GM18526 (cell line): ENCODE data around the gene SPEM2.

Experiments
- POLR2A ChIP-seq: IDR thresholded peaks from 3 replicates; pipeline ENCODE4 v1.6.1; 2011; ENCODE audit not compliant: insufficient read length; ENCODE audit errors: extremely low read depth

SPEM2 gene

DNA sequence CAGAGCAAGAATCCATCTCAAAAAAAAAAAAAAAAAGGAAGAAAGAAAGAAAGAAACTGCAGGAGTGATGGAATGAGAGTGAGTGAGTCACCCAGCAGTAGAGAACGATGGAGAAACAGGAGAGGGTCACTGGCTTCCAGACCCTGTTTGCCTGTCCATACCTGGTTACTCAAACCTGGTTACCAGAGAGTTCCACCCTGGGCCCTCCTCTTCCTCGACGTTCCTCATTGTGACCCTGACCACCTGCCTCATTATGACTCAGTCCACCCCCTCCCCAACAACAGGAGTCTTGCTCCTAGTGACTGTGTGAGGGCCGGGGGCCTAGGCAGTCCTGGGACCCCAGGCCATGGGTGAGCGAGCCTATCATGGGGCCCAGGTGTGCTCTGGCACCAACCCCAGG, 3.1 kb downstream of the SPEM2 start, which contains the start of gene SPEM3:
Gene SPEM3, plus strand, starts transcription at position 301 of the 400 bp plus-strand sequence. Its CDS starts 46 bp downstream, at position 347.
- no peak for TF ChIP-seq POLR2A

DNA sequence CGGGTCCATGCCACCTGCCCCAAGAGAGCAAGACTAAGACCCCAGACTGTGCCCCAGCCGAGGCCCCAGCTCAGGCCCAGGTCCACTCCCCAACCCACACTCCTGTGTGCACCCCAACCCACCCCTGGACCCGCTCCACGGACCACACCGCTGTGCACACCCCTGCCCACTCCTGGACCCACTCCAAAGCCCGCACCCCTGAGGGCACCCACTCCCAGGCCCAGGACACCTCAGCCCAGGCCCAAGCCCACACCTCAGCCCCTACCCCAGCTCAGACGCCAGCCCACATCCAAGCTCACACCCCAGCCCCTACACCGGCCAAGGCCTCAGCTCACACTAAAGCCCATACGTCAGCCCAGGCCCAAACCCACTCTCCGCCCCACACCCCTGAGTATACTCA, 4.3 kb downstream of the SPEM2 start:
- TF ChIP-seq POLR2A: no peak

DNA sequence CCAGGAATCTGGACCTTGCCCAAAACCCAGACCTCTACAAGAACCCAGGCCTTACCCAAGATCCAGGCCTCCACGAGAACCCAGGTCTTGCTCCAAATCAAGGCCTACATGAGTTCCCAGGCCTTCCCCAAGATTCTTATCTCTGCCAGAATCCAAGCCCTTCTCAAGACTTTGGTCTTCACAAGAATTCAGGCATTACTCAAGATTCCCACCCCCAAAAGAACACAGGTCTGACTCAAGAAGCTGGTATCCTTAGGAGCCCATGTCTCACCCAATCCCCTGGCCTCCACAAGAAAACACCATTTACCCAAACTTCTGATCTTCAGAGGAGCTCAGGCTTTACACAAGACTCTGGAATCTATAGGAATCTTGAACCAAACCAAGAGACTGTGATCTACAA, 5.8 kb downstream of the SPEM2 start:
- TF ChIP-seq POLR2A: no peak

DNA sequence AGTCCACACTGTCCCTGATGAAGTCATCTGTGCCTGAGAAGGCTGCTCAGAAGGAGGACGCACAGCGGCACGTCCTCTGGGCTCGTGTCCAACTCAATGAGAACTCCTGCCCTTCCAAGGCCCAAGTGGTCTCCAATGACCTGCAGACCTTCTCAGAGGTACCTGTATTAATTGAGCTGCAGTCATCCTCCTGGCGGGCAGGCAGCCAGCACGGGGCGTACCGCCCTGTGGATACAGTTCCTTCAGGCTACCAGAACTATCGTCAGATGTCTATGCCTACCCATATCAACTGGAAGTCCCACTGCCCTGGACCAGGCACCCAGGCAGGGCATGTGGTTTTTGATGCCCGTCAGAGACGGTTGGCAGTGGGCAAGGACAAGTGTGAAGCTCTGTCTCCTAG, 6.9 kb downstream of the SPEM2 start:
- TF ChIP-seq POLR2A: no peak

DNA sequence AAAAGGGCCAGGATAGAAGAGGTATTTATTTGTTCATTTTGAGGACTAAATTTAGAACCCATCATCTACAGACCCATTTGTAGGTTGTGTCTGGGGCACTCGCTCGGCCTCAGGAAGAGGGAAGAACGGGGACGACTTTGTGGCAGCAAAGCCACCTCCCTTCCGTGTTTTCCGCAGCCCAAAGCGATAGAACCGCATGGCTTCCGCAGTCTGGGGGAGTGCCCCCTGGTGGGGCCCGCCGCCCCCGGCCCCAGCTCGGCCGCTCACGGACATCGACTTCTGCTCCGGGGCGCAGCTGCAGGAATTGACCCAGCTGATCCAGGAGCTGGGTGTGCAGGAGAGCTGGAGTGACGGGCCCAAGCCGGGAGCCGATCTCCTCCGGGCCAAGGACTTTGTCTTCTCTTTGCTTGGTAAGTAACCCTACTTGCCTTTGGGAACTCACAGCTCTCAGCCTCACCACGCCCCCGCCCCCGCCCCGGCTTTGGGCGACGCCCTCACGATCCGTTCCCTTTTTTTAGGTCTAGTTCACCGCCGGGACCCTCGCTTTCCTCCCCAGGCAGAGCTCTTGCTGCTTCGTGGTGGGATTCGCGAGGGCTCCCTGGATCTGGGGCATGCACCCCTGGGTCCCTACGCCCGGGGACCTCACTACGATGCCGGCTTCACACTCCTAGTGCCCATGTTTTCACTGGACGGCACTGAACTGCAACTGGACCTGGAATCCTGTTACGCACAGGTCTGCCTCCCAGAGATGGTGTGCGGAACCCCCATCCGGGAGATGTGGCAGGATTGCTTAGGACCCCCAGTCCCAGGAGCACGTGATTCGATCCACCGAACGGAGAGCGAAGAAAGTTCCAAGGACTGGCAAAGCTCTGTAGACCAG, 10.5 kb downstream of the SPEM2 start:
- peak; percentile 37 for TF ChIP-seq POLR2A

DNA sequence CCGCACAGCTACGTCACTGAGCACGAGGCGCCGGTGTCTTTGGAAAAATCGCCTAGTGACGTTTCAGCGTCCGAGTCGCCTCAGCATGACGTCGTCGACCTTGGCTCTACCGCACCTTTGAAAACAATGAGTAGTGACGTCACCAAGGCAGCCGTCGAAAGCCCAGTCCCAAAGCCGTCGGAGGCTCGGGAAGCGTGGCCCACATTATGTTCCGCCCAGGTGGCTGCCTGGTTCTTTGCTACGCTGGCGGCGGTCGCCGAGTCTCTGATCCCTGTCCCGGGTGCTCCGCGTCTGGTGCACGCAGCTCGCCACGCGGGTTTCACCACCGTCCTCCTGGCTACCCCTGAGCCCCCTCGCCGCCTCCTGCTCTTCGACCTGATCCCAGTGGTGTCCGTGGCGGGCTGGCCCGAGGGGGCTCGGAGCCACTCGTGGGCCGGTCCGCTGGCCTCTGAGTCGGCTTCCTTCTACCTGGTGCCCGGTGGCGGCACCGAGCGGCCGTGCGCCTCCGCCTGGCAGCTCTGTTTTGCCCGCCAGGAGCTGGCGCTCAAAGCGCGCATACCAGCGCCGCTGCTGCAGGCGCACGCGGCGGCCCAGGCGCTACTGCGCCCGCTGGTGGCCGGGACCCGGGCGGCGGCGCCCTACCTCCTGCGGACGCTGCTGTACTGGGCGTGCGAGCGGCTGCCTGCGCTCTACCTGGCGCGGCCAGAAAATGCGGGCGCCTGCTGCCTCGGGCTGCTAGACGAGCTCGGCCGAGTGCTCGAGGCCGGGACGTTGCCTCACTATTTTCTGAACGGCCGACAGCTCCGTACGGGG, 11.3 kb downstream of the SPEM2 start:
- TF ChIP-seq POLR2A: peak; percentile 20

DNA sequence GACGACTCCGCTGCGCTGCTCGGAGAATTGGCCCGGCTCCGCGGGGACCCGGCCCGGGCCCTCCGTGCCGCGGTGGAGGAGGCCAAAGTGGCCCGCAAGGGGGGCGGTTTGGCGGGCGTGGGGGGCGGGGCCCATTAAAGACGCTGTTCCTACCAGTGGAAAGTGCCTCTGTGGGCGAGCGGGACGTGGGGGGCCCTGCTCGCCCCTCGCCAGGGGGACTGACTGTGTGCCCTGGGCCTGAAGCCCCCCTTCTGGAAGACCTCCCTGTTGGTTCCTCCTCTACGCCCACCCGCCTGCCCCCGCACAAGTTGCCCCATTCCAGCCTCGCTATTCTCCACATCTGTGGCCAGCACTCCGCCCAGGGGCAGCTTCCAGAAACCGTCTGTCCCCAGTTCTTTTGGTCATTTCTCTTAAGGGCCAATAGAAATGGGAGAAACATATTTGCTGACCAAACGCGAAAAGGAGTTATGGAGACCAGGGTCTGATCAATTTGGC, 12.0 kb downstream of the SPEM2 start:
- TF ChIP-seq POLR2A: no peak

DNA sequence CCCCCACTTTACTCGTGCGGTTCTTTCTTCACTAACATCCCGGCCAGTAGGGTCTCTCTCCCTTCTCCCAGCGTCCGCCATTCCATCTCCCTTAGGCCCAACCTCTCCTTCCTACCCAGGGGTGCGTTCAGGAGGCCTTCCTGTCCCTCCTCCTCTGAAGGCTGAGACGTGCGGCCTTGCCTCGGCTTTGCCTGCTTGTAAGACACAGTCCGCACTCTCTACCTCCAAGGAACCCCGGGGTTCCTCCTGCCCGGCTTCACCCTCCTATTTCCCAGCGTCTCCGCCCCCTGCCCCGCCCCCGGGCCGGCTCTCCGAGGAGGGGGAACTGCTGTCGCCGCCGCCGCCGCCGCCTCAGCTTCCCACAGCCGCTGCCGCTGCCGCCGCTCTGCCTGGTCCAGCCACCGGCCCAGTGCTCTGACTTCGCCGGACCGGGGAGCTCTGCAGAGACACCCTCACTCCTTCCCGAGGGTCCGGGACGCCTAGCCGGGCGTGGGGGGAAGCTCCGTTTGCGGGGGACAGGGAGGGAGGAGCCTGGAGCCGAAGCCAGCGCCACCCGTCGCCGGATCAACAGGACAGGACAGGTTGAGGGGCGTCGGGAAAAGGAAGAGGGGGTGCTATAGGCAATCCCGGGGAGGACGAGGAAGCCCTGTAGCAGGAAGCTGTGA, 12.7 kb downstream of the SPEM2 start:
- no peak for TF ChIP-seq POLR2A

DNA sequence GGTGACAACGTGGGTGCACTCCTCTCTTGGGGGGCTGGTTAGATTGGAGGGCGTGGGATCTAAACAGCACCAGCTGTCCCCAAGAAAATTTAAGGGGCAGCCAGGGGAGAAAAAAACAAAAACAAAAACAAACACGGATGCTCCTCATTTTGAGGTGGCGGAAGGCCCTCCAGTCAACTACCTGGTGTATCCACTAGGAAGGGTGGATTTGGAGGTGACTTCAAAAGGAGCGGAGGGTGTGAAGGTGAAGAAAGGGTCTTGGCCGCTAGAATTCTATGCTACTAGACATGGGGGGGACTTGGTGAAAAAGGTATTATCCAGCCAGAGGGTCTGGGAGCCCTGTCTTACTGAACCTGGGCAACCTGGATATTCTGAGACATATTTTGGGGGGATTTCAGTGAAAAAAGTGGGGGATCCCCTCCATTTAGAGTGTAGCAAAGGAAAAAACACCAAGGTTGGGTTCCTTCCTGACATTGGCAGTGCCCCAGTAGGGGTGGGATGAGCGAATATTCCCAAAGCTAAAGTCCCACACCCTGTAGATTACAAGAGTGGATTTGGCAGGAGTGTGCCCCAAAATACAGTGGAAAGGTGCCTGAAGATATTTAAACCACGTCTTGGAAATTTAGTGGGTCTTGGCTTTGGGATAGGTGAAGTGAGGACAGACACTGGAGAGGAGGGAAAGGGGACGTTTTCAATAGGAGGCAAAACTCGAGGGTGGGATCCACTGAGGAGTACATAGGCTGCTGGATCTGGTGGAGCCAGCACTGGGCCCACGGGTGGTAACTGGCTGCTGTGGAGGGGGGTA, 13.4 kb downstream of the SPEM2 start:
- no peak for TF ChIP-seq POLR2A

DNA sequence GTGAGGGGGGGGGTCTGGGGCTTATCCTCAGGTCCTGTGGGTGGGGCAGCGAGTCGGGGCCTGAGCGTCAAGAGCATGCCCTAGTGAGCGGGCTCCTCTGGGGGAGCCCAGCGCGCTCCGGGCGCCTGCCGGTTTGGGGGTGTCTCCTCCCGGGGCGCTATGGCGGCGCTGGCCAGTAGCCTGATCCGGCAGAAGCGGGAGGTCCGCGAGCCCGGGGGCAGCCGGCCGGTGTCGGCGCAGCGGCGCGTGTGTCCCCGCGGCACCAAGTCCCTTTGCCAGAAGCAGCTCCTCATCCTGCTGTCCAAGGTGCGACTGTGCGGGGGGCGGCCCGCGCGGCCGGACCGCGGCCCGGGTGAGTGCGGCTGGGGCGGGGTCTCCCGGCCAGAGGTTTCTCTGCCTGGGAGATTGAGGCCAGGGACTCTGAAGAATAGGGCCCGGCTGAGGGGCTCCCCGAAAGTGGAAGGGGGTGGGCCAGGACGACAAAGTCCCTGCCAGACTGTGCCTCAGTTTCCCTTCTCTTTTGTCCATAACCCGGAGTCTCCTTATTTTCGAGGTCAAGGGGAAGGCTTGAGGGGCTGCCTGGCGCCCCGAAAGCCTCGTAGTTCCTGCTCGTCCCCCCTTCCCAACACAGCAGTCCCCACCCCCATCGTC, 14.2 kb downstream of the SPEM2 start, which contains the start of gene FGF11:
Gene FGF11, plus strand, starts transcription at position 51 of the 651 bp plus-strand sequence. Its CDS starts 109 bp downstream, at position 160.
- TF ChIP-seq POLR2A: no peak

DNA sequence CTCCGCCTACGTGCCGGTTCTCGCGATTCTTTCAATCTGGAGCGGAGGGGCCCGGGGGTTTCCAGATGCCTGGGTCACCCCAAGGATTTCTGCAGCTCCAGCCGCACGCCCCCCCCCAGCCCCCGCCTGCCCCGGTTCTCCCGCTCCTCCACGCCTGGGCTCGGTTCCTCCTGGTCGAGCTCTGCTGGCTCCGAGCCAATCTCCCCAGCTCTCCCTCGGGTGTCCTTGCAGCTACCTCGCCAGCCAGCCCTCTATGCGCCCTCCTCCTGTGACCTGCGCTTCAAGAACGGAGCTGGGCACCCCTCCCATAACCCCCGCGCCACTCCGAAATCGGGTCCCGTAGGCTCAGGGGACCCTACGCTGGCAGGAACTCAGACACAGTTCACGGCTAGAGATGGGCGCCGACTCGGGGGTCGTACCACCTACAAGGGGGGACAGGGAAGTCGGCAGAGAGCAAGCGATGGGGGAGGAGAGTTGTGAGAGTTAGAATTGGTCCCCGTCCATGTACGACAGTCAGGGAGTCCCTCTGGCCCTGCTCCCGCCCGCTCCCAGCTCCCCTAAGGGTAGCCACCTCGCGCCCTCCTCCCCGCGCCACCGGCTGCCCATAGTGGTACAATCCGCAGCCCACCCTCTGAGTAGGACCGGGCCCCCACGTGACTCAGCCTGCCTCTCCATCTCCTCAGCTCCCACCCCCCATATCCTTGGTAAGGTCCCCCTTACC, 14.9 kb downstream of the SPEM2 start:
- TF ChIP-seq POLR2A: no peak

DNA sequence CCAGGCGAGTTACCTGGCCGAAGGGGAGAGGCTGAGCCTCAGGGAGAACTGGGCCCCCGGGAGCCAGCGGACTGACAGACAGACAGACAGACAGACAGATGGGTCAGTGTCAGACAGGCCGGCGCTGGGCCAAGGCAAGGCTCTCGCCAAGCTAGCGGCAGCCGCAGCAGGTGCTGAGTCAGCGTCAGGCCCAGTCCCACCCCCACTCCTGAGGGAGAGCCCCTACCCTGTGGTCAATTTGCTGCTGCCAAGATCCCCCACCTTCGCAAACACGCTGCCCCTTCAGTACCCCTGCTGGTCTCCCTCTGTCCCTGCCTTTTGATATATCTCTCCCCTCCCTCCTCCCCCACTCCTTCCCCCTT, 15.4 kb downstream of the SPEM2 start:
- no peak for TF ChIP-seq POLR2A

DNA sequence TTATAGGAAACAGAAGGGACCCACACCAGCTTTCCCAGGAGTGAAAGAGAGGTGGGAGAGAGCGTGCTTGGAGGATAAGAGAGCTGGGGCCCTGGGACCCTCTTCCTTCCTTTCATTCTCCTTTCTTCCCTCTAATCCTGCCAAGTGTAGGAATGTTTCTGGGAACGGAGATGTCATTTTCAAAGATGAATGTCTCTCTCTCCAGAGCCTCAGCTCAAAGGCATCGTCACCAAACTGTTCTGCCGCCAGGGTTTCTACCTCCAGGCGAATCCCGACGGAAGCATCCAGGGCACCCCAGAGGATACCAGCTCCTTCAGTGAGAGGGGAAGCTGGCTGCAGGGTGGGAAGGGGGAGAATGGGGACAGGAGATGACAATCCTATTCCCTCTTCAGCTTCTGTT, 15.8 kb downstream of the SPEM2 start:
- no peak for TF ChIP-seq POLR2A
